Psoas muscle (tissue), 8 donors: ENCODE measurements around the gene OMD. TPM values are rescaled to one million over a fixed set of nuclear protein-coding genes. Genes with fewer than 3 reads are reported as not detected.

Experiments
- ATAC-seq, 4 donors: fragments of 200-7000 bp; cut with Tn5 transposase; one replicate each; pipeline ENCODE4 v1.9.1; 2020; ENCODE audit warnings: moderate library complexity in 3 of 4, mild to moderate bottlenecking in 2 of 4
- DNase-seq, 2 donors: peaks; one replicate each; pipeline ENCODE4 v3.0.0-alpha.2; 2020
- H3K27ac ChIP-seq: fragments of 200-600 bp; one replicate; pipeline ENCODE4 v1.8.0; 2022
- H3K27me3 ChIP-seq, 3 donors: fragments of 200-600 bp in 1 of 3; one replicate each; pipeline versions ENCODE4 v1.6.1 to v1.8.0; 2013 to 2022; ENCODE audit warnings: low read length in 2 of 3, mild to moderate bottlenecking in 2 of 3, moderate library complexity in 1 of 3; ENCODE audit not compliant: insufficient read depth in 3 of 3
- H3K36me3 ChIP-seq, 2 donors: fragments of 200-600 bp in 1 of 2; one replicate each; pipeline versions ENCODE4 v1.6.1 to v1.8.0; 2013 to 2022; ENCODE audit warnings: low read depth in 1 of 2, mild to moderate bottlenecking in 1 of 2, moderate library complexity in 1 of 2; ENCODE audit not compliant: insufficient read depth in 1 of 2
- H3K4me1 ChIP-seq: fragments of 200-600 bp; one replicate; pipeline ENCODE4 v1.8.0; 2022
- H3K4me3 ChIP-seq: fragments of 200-600 bp; one replicate; pipeline ENCODE4 v1.8.0; 2022; ENCODE audit warnings: mild to moderate bottlenecking
- H3K9me3 ChIP-seq: fragments of 200-600 bp; one replicate; pipeline ENCODE4 v1.8.0; 2022
- WGBS, 3 donors: extraction: QIAGEN DNeasy Blood & Tissue Kit; methylation state at CpG; one replicate each; pipeline versions ENCODE4 v1.1.6 to v1.1.7; 2013; 5-methylcytosine and 5-hydroxymethylcytosine counted together
- intact Hi-C, 2 donors: fragments of 100-400 bp; cut with DNase I; formaldehyde crosslinking; loops; one replicate each; pipeline versions ENCODE4 v1.11.0 to v1.14.2; 2022
- polyA plus RNA-seq, 3 donors: library from polyadenylated mRNA; stranded (reverse); fragments of 200-250 nt; gene quantifications; one replicate each; pipeline ENCODE4 v1.2.3, GENCODE V29; 2013
- total RNA-seq, 4 donors: library from RNA; stranded (reverse); fragmentation: NEBNext Ultra II Directional in 2 of 4; extraction: Animal tissue kit (Norgen Biotek cat#: 25700) in 2 of 4; gene quantifications; one replicate each; pipeline versions ENCODE4 v1.2.1 to v1.2.4, GENCODE V29; 2021 to 2023
- TF ChIP-seq, protein P1 (sequence below): fragments of 200-600 bp; IDR thresholded peaks from one replicate; pipeline ENCODE4 v1.8.0; 2022; ENCODE audit warnings: antibody characterized with exemption
- donor health status: healthy with polysubstance abuse.
- donor health status: DM: no; HTN: no; CAD: no; lungs with moderate emphysema.
- donor health status: Bipolar disorder and iron deficiency.
- donor health status: healthy.
- donor health status: DM: yes; HTN: yes; CAD: no.
- donor health status: DM: no; HTN: no; CAD: no.
- donor health status: DM: no; HTN: no; CAD: no.
- donor health status: DM: yes; HTN: yes; CAD: no.

The OMD gene
- total and polyA plus RNA-seq, 7 donors, result 0.12 to 1.7 (median 0.68) TPM

GRCh38 chr9:92377876-92378275 lies 46.4 kb downstream of the OMD start:
- 76 to 86% (median 85%) methylated on average over 2 of the region's 2 CpGs for WGBS, 3 donors

GRCh38 chr9:92373167-92373566 lies 51.1 kb downstream of the OMD start:
- Histone ChIP-seq H3K9me3 (peaks cover 3% of the 10 kb centered on the region), H3K4me1 (no peaks in the 10 kb centered on the region), H3K4me3 (no peak overlapping the region), H3K27ac (no peak overlapping the region), H3K27me3 (no peaks in the 10 kb centered on the region), H3K36me3 (no peaks in the 10 kb centered on the region)
- 98 to 100% (median 98%) methylated on average over 2 of the region's 2 CpGs for WGBS, 3 donors
- TF ChIP-seq, protein P1, sequence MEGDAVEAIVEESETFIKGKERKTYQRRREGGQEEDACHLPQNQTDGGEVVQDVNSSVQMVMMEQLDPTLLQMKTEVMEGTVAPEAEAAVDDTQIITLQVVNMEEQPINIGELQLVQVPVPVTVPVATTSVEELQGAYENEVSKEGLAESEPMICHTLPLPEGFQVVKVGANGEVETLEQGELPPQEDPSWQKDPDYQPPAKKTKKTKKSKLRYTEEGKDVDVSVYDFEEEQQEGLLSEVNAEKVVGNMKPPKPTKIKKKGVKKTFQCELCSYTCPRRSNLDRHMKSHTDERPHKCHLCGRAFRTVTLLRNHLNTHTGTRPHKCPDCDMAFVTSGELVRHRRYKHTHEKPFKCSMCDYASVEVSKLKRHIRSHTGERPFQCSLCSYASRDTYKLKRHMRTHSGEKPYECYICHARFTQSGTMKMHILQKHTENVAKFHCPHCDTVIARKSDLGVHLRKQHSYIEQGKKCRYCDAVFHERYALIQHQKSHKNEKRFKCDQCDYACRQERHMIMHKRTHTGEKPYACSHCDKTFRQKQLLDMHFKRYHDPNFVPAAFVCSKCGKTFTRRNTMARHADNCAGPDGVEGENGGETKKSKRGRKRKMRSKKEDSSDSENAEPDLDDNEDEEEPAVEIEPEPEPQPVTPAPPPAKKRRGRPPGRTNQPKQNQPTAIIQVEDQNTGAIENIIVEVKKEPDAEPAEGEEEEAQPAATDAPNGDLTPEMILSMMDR, result no peak
- DNase-seq (no peak), ATAC-seq (no peak)
- intact Hi-C loops, result no loop called here

More at GRCh38 chr9:92377876-92378275, 46.4 kb downstream of the OMD start:
- Histone ChIP-seq H3K9me3 (peaks cover 3% of the 10 kb centered on the region), H3K27ac (no peak overlapping the region), H3K27me3 (no peaks in the 10 kb centered on the region), H3K4me3 (no peak overlapping the region), H3K36me3 (no peaks in the 10 kb centered on the region), H3K4me1 (no peaks in the 10 kb centered on the region)
- no peak for DNase-seq
- intact Hi-C loops, result no loop called here
- TF ChIP-seq, protein P1, result no peak
- ATAC-seq, result no peak

GRCh38 chr9:92369075-92369474 lies 55.2 kb downstream of the OMD start:
- WGBS, 3 donors, result 21 to 52% (median 35%) methylated on average over 2 of the region's 2 CpGs

More at GRCh38 chr9:92369075-92369474, 55.2 kb downstream of the OMD start:
- no peak for ATAC-seq
- no peaks in the 10 kb centered on the region for H3K4me1 ChIP-seq
- H3K9me3 ChIP-seq, result peaks cover 3% of the 10 kb centered on the region
- TF ChIP-seq, protein P1, result no peak
- H3K4me3 ChIP-seq, result no peak overlapping the region
- H3K27me3 ChIP-seq, result no peaks in the 10 kb centered on the region
- H3K27ac ChIP-seq, result no peak overlapping the region
- DNase-seq, result no peak
- H3K36me3 ChIP-seq, result no peaks in the 10 kb centered on the region
- intact Hi-C loops, result no loop called here

Other genes starting within 250 kb of the OMD start
- 100 to 1,000 TPM in 2 of 4 donors, 10 to 100 TPM in 2; 93.3 to 166 (median 102) TPM for gene IARS1, start 130.8 kb downstream of the OMD start, total RNA-seq
- 100 to 1,000 TPM in 1 of 3 donors, 10 to 100 TPM in 2; 45.6 to 183 (median 90.9) TPM for gene IARS1, start 130.8 kb downstream of the OMD start, polyA plus RNA-seq
- gene NOL8, start 99.1 kb downstream of the OMD start, total RNA-seq, result 10 to 100 TPM; 14.5 to 29.4 (median 20.1) TPM
- 10 to 100 TPM; 11.2 to 21.1 (median 11.7) TPM for gene NOL8, start 99.1 kb downstream of the OMD start, polyA plus RNA-seq
- 10 to 100 TPM in 1 of 4 donors, 1 to 10 TPM in 3; 5.9 to 15.7 (median 8.0) TPM for gene CENPP, start 98.5 kb downstream of the OMD start, total RNA-seq
- gene CENPP, start 98.5 kb downstream of the OMD start, polyA plus RNA-seq, result 1 to 10 TPM; 1.8 to 6.4 (median 3.9) TPM
- gene OGN, start 19.9 kb downstream of the OMD start, total RNA-seq, result 1 to 10 TPM in 2 of 4 donors, under 1 TPM in 2; 0.64 to 7.4 (median 1.9) TPM
- 1 to 10 TPM in 1 of 3 donors, under 1 TPM in 2; 0.65 to 1.1 (median 0.76) TPM for gene OGN, start 19.9 kb downstream of the OMD start, polyA plus RNA-seq
- gene ASPN, start 58.0 kb upstream of the OMD start, total RNA-seq, result 1 to 10 TPM in 3 of 4 donors, under 1 TPM in 1; 0.52 to 5.7 (median 1.4) TPM
- 1 to 10 TPM in 2 of 3 donors, under 1 TPM in 1; 0.82 to 1.2 (median 1.2) TPM for gene ASPN, start 58.0 kb upstream of the OMD start, polyA plus RNA-seq
- 1 to 10 TPM; 1.9 to 7.8 (median 3.2) TPM for gene ECM2, start 111.5 kb upstream of the OMD start, total RNA-seq
- gene ECM2, start 111.5 kb upstream of the OMD start, polyA plus RNA-seq, result 1 to 10 TPM; 1.2 to 2.7 (median 1.4) TPM
- gene IPPK, start 245.7 kb upstream of the OMD start, total RNA-seq, result 1 to 10 TPM; 3.9 to 9.9 (median 8.0) TPM
- gene IPPK, start 245.7 kb upstream of the OMD start, polyA plus RNA-seq, result 10 to 100 TPM in 1 of 3 donors, 1 to 10 TPM in 2; 4.9 to 10.5 (median 9.9) TPM